ENCODE measurements around the gene SGF29. TPM values are rescaled to one million over a fixed set of nuclear protein-coding genes. Genes with fewer than 3 reads are reported as not detected.
"Not testable (repeated sequence)": the region's sequence is repeated elsewhere in the genome, so short reads cannot be mapped to it uniquely, and the experiment has no call there.

Gene SGF29
- total RNA-seq, 4 donors from 2014 or later: 35.1 to 50.4 (median 41.9) TPM

DNA sequence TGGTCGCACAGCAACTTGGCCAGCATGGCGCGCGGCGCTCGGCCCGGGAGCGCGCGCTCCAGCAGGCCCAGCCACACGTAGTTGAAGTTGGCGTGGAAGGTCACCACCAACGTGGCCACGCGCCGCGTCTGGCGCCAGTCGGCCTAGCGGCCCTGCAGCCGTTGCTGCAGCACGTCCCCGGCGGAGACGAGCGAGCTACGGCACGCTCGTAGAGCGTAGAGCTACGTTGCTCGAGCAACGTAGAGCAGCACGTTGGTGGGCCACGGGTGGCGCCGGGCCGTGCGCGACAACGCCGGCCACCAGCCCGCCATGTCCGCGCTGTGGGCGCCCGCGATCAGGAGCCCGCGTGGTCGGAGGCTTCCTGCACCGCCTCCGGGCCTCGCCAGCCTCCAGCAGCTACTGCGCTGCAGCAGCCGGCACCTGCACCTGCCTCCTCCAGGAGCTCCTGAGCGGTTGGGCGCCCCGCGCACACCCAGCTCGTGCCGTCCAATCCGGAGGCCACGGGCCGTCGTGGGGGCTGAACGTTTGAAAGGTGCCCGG is 69.5 kb downstream of the SGF29 start:
- peak overlapping the region; percentile 49 to 64 (median 51) for H3K4me3 ChIP-seq

DNA sequence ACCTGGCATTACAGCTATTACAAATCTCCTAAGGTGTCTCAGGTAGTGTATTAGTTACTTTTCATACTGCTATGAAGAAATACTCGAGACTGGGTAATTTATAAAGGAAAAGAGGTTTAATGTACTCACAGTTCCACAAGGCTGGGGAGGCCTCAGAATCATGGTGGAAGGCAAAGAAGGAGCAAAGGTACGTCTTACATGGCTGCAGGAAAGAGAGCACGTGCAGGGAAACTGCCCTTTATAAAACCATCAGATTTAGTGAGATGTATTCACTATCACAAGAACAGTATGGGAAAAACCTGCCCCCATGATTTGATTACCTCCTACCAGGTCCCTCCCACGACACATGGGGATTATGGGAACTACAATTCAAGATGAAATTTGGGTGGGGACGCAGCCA is 77.2 kb downstream of the SGF29 start:
- H3K9me3 ChIP-seq; H3K4me3 ChIP-seq; DNase-seq; H3K36me3 ChIP-seq; H3K27ac ChIP-seq; H3K4me1 ChIP-seq; ATAC-seq; intact Hi-C loops (cut with DNase I; ENCODE audit: low total_unique reads); H3K27me3 ChIP-seq; in situ Hi-C loops (cut with MboI; ENCODE audit: low sequenced_read_pairs in 4 of 4): not testable (repeated sequence)

More for the DNA sequence above, 69.5 kb downstream of the SGF29 start:
- Histone ChIP-seq H3K36me3 (no peaks in the 10 kb centered on the region), H3K27ac (peak overlapping the region in 2 of 4 donors; percentile 14 to 26), H3K9me3 (no peaks in the 10 kb centered on the region), H3K27me3 (no peaks in the 10 kb centered on the region), H3K4me1 (peaks cover 0 to 4% of the 10 kb centered on the region in 2 donors)
- intact Hi-C loops (cut with DNase I; ENCODE audit: low total_unique reads): no loop called here
- in situ Hi-C loops (cut with MboI; ENCODE audit: low sequenced_read_pairs in 4 of 4): loop anchor here in 1 of 4 donors (25.0 kb wide), 1 partner anchor 136 kb away; the partner anchor contains the start of genes APOBR and CLN3
- TF ChIP-seq POLR2A (IDR thresholded peaks at IDR 0.05): no peak
- TF ChIP-seq, protein P1, sequence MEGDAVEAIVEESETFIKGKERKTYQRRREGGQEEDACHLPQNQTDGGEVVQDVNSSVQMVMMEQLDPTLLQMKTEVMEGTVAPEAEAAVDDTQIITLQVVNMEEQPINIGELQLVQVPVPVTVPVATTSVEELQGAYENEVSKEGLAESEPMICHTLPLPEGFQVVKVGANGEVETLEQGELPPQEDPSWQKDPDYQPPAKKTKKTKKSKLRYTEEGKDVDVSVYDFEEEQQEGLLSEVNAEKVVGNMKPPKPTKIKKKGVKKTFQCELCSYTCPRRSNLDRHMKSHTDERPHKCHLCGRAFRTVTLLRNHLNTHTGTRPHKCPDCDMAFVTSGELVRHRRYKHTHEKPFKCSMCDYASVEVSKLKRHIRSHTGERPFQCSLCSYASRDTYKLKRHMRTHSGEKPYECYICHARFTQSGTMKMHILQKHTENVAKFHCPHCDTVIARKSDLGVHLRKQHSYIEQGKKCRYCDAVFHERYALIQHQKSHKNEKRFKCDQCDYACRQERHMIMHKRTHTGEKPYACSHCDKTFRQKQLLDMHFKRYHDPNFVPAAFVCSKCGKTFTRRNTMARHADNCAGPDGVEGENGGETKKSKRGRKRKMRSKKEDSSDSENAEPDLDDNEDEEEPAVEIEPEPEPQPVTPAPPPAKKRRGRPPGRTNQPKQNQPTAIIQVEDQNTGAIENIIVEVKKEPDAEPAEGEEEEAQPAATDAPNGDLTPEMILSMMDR (IDR thresholded peaks at IDR 0.05 in 4 of 5, conservative IDR thresholded peaks at IDR 0.05 in 1 of 5): no peak
- DNase-seq (peak in 1 of 2 donors; percentile 27), ATAC-seq (peak; percentile 80 to 89)

DNA sequence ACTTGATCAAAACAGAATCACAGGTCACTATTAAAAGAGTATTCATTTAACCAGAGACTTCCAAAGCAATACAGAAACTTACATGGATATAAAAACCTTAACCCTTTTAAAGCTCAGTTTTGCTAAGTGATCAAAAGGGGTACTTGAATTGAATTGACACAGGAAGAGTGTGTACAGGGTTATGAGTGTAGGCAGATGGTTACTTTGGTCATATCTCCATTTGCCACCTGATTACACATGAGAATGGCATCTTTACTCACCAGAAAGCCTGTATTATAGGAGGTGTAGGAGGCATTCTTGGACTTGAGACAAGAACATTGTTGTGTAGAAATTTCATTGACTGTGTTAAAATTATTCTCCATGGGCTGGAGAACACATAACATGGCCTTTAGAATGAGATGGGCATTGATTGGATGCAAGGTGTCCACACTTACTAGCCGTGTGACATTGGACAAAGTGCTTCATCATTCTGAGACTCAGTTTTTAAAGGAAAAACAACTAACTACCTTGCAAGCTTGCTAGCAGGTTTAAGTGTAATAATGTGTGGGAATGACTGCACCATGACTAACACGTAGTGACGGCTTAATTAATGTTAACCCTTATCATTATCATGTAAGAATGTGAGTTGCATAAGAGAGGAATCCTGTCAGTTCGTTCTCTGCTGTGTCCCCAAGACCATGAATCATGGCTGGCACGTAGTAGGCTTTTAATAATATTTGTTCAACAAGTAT is 82.5 kb downstream of the SGF29 start:
- H3K9me3 ChIP-seq; H3K27me3 ChIP-seq; H3K27ac ChIP-seq; ATAC-seq; intact Hi-C loops (cut with DNase I; ENCODE audit: low total_unique reads); H3K36me3 ChIP-seq; H3K4me3 ChIP-seq; DNase-seq; H3K4me1 ChIP-seq; in situ Hi-C loops (cut with MboI; ENCODE audit: low sequenced_read_pairs in 4 of 4): not testable (repeated sequence)

DNA sequence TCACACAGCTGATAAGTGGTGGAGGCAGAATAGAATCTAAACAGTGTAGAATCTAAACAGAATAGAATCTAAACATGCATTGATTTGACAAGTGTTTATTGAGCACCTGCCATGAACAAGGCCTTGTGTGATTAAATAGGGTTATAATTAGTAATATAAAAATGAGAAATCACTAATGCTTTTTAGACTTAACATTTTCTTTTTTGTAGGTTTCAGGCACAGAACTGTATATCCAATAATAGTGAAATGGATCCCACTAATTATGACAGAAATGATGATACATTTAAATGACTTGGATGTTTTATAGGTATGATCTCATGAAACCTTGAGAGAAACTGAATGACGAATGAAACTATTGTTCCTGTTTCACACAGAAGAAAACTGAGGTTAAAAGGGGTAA is 84.0 kb downstream of the SGF29 start, which contains the start of gene NPIPB8:
Gene NPIPB8, plus strand, starts transcription at position 301 of the 400 bp plus-strand sequence. CDS start 296 bp downstream, outside the sequence.
- in situ Hi-C loops (cut with MboI; ENCODE audit: low sequenced_read_pairs in 4 of 4); ATAC-seq; H3K4me3 ChIP-seq; H3K36me3 ChIP-seq; DNase-seq; H3K4me1 ChIP-seq; H3K9me3 ChIP-seq; H3K27me3 ChIP-seq; H3K27ac ChIP-seq; intact Hi-C loops (cut with DNase I; ENCODE audit: low total_unique reads): not testable (repeated sequence)

DNA sequence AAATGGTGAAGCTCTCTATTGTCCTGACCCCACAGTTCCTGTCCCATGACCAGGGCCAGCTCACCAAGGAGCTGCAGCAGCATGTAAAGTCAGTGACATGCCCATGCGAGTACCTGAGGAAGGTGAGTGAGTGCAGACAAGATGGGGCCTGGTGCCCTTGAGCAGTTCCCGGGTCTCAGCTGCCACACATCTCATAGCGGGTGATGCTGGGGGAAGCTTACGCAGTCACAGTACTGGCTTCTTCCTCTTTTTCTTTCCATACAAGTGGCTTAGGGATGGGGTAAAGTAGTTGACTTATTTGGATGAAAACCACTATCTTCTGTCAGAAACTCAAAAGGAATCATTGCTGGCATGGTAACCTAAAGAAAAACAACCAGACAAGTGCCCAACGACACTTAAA is 84.6 kb downstream of the SGF29 start:
- H3K36me3 ChIP-seq; H3K4me3 ChIP-seq; DNase-seq; intact Hi-C loops (cut with DNase I; ENCODE audit: low total_unique reads); ATAC-seq; in situ Hi-C loops (cut with MboI; ENCODE audit: low sequenced_read_pairs in 4 of 4); H3K27me3 ChIP-seq; H3K27ac ChIP-seq; H3K4me1 ChIP-seq; H3K9me3 ChIP-seq: not testable (repeated sequence)

DNA sequence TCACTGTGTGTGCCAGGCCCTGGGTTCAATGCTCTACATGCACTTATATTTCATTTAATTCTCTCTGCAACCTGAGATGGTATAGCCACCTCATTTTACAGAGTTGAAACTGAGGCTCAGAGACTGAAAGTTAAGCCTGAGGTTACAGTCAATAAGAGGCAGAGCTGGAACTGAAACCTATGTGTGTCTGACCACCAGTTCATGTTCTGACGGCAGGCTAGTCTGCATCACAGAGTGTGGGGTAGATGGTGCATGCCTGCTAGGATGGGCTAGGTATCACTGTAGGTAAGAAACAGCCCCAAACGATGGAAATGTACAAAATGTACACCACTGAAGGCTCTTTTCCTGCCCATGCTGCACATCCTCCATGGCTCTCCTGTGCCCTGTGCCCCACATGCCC is 86.2 kb downstream of the SGF29 start:
- ATAC-seq; in situ Hi-C loops (cut with MboI; ENCODE audit: low sequenced_read_pairs in 4 of 4): not testable (repeated sequence)

More for the DNA sequence above, 86.2 kb downstream of the SGF29 start:
- DNase-seq; H3K27me3 ChIP-seq; H3K4me3 ChIP-seq; H3K27ac ChIP-seq; H3K4me1 ChIP-seq; intact Hi-C loops (cut with DNase I; ENCODE audit: low total_unique reads); H3K36me3 ChIP-seq; H3K9me3 ChIP-seq: not testable (repeated sequence)

Other genes starting within 250 kb of the SGF29 start
- gene NPIPB6, start 190.4 kb upstream of the SGF29 start, total RNA-seq: 10 to 100 TPM in 1 of 4 donors, under 1 TPM in 2, not detected in 1; 0.38 to 10.9 (median 0.53) TPM
- 100 to 1,000 TPM in 3 of 4 donors, 10 to 100 TPM in 1; 95.6 to 220 (median 163) TPM for gene EIF3CL, start 150.1 kb upstream of the SGF29 start, total RNA-seq
- gene NPIPB7, start 81.6 kb upstream of the SGF29 start, total RNA-seq: not detected
- 10 to 100 TPM; 11.0 to 20.6 (median 18.8) TPM for gene CLN3, start 61.8 kb upstream of the SGF29 start, total RNA-seq
- 1 to 10 TPM in 1 of 4 donors, under 1 TPM in 3; 0.15 to 1.4 (median 0.54) TPM for gene APOBR, start 59.3 kb upstream of the SGF29 start, total RNA-seq
- gene IL27, start 47.1 kb upstream of the SGF29 start, total RNA-seq: not detected
- gene NUPR1, start 14.9 kb upstream of the SGF29 start, total RNA-seq: 10 to 100 TPM; 18.7 to 44.3 (median 22.6) TPM
- gene SULT1A2, start 43.1 kb downstream of the SGF29 start, total RNA-seq: under 1 TPM in 1 of 4 donors, not detected in 3; 0.46 TPM
- gene SULT1A1, start 56.1 kb downstream of the SGF29 start, total RNA-seq: 10 to 100 TPM in 1 of 4 donors, 1 to 10 TPM in 3; 5.7 to 10.0 (median 8.2) TPM
- under 1 TPM in 1 of 4 donors, not detected in 3; 0.31 TPM for gene NPIPB8, start 84.1 kb downstream of the SGF29 start, total RNA-seq
- 100 to 1,000 TPM; 146 to 363 (median 247) TPM for gene EIF3C, start 157.5 kb downstream of the SGF29 start, total RNA-seq
- gene NPIPB9, start 197.9 kb downstream of the SGF29 start, total RNA-seq: not detected

All from gastrocnemius medialis (tissue), 4 donors.